Measurements from ENCODE around the gene RPS6KA3.

The RPS6KA3 gene

DNA sequence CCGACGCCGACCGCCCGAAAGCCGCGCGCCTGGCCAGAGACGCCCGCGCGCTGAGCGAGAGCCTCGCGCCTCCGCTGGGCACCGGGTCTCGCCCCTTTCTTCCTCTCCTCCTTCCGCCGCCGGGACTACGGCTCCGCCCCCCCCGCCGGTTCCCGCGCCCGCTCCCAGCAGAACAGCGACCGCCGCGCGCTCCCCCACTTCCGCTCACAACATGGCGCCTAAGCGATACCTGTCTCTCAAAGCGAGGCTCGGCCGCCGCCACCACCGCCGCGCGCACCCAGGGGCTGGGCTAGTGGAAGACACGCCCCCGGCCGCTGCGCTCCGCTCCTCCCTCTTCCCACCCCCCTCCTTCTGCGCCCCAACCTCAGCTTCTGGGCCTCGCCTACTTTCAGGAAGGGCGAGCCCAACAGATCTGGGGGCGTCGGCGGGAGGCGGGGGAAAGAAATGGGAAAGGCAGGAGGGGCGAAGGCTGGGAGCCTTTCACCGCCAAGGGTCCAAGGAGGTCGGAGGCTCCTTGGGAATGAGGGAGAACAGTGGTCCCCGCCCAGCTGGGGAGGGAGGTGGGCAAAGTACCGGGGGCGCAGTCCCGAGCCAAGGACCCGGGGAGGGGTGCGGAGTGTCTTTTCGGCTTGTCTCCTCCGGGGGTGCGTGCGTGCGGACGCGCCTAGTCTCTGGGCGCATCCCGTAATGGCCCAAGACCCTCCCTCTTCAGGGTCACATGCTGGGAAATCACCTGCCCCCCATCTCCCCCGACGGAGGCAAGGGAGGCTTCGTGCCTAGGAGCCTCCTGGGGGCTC is at the start of gene RPS6KA3:
Gene RPS6KA3, minus strand, starts transcription at position 100 of the 797 bp plus-strand sequence. CDS start 277 bp downstream, outside the sequence.
- FAIRE-seq: no peak

- no peak for FAIRE-seq
Observed at GRCh38 chrX:20315140-20315539, 48.4 kb upstream of the RPS6KA3 start.

DNA sequence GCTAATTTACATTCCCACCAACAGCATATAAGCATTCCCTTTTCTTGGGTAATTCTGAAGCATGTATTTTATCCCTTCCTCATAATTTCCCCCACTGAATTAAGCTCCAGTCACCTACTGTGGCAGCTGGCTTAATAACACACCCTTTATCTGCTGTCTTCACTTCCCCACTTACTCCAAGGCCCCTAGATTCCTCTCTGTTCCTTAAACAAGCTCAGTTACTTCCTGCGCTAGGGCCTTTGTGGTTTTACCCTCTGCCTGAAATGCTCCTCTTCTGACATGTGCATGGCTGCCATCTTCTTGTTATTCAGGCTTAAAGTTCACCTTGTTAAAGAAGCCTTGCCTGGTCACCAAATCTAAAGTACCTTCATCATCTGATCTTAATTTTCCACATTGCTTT is 47.2 kb upstream of the RPS6KA3 start:
- FAIRE-seq: no peak

- FAIRE-seq: no peak
Observed at GRCh38 chrX:20312018-20312417, 45.3 kb upstream of the RPS6KA3 start.

DNA sequence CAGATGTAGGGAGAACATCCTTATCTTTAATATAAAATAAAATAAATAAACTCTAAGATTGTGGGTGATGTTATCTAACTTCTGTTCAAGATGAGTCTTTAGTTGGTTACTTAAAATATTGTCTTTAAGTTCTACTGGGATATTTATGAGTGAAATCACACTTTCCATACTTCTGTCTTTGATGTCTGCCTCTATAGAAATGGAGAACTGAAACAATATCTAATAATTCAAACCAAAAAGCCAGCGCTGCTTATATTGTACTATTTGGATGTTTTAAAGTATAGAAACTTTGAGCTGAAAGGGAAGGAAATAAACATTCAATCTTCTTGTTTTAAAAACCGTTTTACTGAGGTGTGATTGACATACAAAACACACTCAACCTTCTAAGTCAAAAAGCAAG is 44.8 kb upstream of the RPS6KA3 start:
- no peak for FAIRE-seq

DNA sequence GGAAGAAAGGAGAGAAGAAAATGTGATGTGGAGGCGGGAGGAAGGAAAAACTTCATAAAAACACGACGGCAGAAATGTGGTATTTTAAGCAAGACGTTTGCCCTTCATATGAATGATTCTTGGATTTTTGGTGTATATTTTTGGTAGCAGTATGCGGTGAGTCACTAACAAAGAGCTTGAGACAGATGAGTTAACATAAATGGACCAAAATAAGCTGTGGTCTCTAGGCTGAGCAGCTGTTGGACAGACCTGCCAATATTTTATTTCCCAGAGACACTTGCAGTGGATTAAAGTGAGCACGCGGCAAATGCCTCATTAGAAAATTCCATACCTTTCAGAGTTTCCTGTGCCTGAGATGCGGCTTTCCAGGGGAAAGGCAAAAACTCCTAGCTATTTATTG is 43.1 kb upstream of the RPS6KA3 start:
- FAIRE-seq: no peak

GRCh38 chrX:20306668-20307067 is 40.0 kb upstream of the RPS6KA3 start:
- FAIRE-seq: no peak

GRCh38 chrX:20300822-20301221 is 34.1 kb upstream of the RPS6KA3 start:
- no peak for FAIRE-seq

DNA sequence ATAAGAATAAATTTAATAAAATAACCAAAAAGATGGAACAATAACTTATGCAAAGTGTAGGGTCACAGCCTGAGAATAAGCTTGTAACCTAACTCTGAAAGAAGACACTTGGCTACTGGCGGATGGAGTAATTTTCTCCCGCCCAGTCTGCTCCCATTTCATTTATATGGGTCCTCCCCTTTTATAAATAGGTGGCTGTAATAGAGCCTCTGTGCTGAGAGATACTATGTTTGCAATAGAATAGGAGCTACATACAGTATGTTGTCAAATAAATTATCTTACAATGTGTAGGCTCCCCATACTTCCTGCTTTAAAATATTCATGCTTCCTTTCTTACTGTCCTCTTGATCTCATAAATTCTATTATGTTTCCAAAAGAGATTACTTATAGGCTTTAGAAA is 28.2 kb upstream of the RPS6KA3 start:
- no peak for FAIRE-seq

DNA sequence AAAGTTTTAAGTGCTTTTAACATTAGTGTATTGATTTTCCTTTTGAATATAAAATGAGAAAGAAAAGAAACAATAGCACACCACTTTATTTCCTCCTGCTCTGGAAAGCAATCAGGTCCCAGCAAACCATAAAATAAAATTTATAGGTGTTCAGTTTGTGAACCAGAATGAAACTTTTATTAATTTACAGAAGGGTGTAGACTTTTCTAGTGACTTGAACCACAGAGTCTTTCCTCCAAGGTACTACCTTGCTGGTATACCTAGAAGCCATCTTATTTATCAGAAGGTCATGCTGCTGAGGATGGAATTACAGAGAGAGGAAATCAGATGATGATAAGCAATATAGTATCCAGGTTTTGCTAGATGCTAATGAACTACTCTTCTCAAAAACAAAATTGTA is 27.6 kb upstream of the RPS6KA3 start:
- no peak for FAIRE-seq

DNA sequence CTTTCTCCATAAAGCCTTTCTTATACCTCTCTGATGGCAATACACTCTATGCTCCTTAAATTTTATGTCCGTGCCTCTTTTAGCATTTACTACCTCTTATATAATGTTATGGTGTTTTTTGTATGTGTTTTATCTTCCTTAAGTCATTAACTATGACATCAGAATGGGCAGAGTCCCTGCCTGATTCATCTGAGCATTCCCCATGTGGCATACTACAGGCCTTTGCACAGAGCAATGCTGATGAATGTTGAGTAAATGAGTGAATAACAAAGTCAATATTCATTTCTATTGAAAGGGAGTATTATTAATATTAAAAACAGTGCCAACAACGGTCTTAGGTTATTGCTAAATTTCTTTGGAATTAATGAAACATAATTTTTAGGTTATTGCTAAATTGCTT is 18.8 kb upstream of the RPS6KA3 start:
- FAIRE-seq: no peak

- FAIRE-seq: no peak
Observed at GRCh38 chrX:20284992-20285391, 18.3 kb upstream of the RPS6KA3 start.

GRCh38 chrX:20284444-20284843 is 17.7 kb upstream of the RPS6KA3 start:
- no peak for FAIRE-seq

DNA sequence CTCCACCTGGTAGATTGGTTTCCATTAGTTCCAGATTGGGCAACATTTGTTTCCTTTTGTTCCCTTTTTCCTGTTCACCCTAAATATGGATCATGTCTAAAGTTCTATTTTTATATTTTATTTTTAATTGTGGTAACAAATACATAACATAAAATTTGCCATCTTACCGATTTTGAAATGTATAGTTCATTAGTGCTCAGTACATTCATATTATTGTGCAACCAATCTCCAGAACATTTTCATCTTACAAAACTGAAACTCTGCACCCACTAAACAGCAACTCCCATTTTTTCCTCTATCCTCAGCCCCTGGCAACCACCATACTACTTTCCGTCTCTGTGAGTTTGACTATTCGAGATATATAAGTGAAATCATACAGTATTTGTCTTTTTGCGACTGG is 14.2 kb upstream of the RPS6KA3 start:
- no peak for FAIRE-seq

- no peak for FAIRE-seq
Observed at GRCh38 chrX:20274121-20274520, 7.4 kb upstream of the RPS6KA3 start.

DNA sequence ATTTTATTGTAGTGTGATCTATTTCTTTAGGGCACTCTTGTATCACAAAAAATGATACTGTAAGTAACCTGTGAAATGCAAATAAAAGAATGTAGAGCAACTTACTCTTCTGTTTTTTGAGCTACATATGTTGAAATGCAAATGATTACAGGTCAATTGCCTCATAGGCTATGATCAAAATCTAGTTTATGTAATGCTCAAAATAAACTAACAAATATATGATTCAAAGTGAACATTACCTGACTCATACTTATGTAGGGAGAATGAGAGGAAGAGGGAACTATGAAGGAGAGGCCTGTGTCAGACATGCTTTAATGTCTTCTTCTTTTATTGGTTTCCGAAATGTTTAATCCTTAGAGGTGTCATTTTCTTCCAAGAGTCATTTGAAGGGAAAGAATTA is 5.0 kb upstream of the RPS6KA3 start:
- no peak for FAIRE-seq

DNA sequence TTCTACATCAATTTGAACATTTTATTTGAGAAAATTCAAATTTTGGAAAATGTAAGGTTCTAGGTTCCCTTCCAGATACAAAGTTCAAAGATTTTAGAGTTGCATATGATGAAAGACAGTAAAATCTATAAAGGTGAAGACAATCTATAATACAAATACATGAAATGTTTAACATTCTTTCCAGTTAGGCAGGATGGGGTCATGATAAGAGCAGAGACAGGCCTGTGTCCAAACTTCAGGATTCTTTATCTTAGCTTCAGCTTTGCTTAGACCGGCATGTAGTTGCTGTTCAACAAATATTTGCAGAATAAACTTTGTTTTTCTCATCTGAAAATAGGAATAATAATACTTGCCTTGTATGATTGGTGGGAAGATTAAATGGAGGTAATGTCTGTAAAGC is 4.5 kb upstream of the RPS6KA3 start:
- FAIRE-seq: no peak

DNA sequence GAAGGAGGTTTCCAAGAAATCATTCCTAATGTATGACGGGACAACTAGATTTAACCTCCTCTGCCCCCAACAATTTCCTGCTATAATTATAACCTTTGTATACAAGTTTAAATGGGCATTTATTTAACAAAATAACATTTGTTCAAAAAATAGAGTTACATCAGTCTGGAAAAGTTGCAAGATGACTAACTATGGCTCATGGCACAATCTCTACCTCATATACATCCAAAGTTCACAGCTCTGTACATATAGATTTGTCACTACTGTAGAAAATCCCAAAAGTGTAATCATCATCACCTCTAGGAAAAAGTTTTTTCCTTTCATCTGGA is 3.8 kb upstream of the RPS6KA3 start:
- FAIRE-seq: no peak

- peak; percentile 60 for FAIRE-seq
Observed at GRCh38 chrX:20269848-20270561, 3.3 kb upstream of the RPS6KA3 start.

GRCh38 chrX:20267931-20268701 is 1.4 kb upstream of the RPS6KA3 start:
- no peak for FAIRE-seq

GRCh38 chrX:20267607-20267930 is 860 bp upstream of the RPS6KA3 start:
- no peak for FAIRE-seq

GRCh38 chrX:20265726-20266681 is 705 bp downstream of the RPS6KA3 start:
- no peak for FAIRE-seq

GRCh38 chrX:20265221-20265725 is 1.4 kb downstream of the RPS6KA3 start:
- FAIRE-seq: no peak
